A673 (cell line): Measurements from ENCODE around the gene PAK5.

Experiments
- EZH2 ChIP-seq: fragments of 200-600 bp; sonication (generic); IDR thresholded peaks from 2 replicates; pipeline ENCODE4 v1.6.1; 2017; ENCODE audit warnings: borderline replicate concordance, low read depth, mild to moderate bottlenecking, mixed read lengths, antibody characterized with exemption, low read length; ENCODE audit not compliant: poor library complexity, severe bottlenecking
- TF ChIP-seq, protein P1 (sequence below): fragments of 300-800, 200-600 bp; sonication (generic); conservative IDR thresholded peaks from 2 replicates; pipeline ENCODE4 v1.5.1; 2017; ENCODE audit warnings: low read depth, mild to moderate bottlenecking, antibody characterized with exemption, low read length, moderate library complexity, mixed read lengths

GRCh38 chr20:9506280-9506821 lies 332.5 kb downstream of the PAK5 start:
- TF ChIP-seq, protein P1, sequence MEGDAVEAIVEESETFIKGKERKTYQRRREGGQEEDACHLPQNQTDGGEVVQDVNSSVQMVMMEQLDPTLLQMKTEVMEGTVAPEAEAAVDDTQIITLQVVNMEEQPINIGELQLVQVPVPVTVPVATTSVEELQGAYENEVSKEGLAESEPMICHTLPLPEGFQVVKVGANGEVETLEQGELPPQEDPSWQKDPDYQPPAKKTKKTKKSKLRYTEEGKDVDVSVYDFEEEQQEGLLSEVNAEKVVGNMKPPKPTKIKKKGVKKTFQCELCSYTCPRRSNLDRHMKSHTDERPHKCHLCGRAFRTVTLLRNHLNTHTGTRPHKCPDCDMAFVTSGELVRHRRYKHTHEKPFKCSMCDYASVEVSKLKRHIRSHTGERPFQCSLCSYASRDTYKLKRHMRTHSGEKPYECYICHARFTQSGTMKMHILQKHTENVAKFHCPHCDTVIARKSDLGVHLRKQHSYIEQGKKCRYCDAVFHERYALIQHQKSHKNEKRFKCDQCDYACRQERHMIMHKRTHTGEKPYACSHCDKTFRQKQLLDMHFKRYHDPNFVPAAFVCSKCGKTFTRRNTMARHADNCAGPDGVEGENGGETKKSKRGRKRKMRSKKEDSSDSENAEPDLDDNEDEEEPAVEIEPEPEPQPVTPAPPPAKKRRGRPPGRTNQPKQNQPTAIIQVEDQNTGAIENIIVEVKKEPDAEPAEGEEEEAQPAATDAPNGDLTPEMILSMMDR, result no peak
- no peak for TF ChIP-seq EZH2
